Measurements from ENCODE around the gene MSANTD2.

The MSANTD2 gene

DNA sequence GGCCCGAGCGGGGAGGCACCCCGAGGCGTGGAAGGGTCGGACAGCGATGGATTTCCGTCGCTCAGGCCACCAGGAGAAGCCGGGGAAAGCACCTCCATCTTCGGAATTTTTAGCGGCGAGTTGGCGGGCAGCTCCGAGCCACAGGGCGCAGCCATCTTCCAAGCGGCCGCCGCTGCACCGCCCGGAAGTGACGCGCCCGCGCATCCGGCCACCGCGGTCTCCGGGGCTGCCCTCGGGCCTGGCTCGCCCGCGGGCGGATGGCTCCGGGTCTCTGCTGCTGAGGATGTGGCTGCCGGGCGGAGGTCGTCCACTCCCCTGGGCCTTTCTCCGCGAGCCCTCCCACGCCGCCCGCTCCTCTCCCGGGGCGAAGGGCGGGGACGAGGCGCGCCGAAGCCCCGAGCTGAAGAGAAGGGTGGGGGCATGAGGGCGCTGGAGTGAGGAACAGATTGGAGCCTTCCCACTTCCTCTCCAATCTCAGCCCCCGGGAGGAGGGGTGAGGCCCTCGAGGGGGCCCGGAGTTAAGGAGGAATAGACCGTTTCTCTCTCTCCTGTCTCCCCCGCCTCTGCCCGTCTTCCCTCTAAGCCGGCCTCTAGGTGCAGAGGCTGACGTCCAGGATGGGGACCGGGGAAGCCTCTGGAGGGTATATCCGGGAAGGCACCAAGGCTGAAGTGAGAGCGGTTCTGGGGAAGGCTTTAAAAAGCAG, at the start of gene MSANTD2:
TSS of gene MSANTD2 (minus strand) at position 181 of the 704 bp plus-strand sequence. CDS start at position 155, 26 bp downstream.
- peak; percentile 46 to 64 (median 59) for DNase-seq (ENCODE audit: low read depth in 3 of 3)

DNA sequence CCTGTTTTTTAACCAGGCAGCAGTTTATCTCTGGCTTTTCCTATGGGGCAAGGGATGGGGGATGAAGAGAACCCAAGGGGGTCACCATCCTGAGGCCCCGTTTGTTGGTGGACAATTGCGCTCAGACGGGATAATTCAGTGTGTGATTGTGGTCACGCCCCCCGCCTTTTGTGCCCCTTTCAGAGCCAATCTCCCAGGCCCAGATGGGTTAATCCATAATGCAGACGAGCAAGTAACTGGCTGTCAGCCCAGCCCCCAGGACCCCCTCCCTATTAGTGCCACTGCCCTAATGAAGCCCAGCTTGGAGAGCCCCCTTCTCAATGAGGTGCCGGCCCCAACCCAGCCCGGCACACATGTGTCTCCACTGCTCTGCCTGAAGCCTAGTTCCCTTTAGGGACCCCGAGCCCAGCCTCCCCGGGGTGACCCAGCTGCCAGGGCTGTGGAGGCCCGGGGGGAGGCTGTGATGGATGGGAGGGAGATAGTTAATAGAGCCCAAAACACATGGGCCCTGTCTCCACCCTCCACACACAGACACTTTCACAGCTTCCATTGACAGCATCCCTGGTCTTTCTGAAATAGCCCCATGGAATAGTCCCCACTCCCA, 46.0 kb upstream of the MSANTD2 start:
- no peak for DNase-seq (ENCODE audit: low read depth in 3 of 3)

DNA sequence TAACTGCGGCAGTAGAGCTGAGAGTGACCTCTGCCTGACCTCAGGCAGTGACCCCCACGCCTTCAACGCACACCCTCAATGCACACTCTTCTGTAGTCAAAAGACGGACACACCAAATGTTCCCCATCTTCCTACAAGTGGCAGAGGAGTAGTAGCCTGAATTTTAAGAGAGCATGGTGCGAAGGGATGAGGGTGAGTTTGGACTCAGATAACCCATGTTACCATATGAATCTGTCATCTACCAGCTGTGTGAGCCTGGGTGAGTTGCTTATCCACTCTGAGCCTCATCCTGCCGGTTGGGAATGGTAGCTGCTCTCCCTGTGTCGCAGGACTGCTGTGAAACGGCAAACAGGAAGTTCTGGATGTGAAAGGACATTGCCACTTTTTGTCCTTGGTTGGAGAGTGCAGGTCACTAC, 44.5 kb upstream of the MSANTD2 start:
- no peak for DNase-seq (ENCODE audit: low read depth in 3 of 3)

DNA sequence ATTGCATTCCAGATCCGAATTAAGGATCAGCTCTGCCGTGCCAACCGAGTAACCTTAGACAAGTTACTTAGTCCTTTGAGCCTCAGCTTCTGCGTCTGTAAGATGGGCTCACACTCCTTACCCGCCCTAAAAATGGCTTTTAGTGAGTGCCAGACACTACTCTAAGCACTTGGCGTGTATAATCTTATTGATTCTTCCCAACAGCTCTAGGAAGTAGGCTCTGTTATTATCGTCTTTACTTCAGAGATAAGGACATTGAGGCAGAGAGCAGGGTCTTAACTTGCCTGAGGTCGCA, 43.4 kb upstream of the MSANTD2 start:
- no peak for DNase-seq (ENCODE audit: low read depth in 3 of 3)

DNA sequence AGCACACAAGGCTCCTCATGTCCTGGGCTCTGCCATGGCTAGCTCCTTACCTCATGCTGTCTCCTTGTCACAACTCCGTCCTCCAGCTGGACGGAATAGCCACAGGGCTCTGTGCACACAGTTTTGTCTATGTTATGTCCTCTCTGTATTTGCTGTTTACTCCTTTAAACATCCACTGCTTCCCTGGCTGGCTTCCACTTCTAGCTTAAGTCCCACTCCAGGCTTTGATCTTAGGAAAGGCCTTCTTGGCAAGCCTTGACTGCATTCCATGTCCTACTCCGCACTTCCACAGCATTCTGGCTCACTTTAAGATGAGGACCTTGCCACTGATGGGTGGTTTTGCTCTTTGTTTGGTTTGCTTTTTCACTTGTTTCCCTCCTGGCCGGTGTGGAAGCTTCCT, 42.1 kb upstream of the MSANTD2 start:
- DNase-seq (ENCODE audit: low read depth in 3 of 3), result no peak

DNA sequence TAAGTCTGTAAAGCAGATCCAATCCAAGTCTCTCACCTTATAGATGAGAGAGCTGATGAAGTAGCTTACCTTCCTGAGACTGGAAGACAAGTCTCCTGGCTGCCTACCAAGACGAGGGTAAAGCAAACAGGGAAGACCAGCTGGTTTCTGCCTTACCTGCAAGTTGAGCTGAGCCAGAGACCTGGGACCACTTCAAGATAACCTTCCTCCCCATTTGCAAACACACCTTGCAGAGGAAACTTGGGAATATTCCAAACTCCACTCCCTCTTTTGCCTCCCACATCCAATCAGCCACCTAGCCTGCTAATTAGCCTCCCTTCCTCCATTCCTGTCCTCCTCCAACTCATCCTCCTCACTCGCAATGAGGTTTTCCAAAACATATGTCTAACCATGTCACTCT, 41.6 kb upstream of the MSANTD2 start:
- DNase-seq (ENCODE audit: low read depth in 3 of 3), result no peak

DNA sequence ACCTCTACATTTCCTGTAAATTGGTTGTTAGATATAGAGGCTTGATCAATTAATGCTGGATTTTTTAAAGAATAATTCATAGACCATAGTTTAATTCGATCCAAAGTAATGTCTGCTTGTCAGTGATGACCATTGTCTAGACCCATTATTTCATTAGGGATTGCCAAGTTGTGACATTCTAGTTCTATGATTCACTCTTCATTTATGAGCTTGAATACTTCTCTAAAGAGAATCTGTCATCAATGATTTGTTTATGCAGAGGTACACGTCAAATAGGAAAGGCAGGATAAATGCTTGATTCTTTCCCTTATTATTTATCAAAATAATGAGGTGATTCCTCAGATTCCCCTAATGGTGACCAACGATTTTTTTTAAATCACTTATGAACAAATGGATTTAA, 41.0 kb upstream of the MSANTD2 start:
- no peak for DNase-seq (ENCODE audit: low read depth in 3 of 3)

DNA sequence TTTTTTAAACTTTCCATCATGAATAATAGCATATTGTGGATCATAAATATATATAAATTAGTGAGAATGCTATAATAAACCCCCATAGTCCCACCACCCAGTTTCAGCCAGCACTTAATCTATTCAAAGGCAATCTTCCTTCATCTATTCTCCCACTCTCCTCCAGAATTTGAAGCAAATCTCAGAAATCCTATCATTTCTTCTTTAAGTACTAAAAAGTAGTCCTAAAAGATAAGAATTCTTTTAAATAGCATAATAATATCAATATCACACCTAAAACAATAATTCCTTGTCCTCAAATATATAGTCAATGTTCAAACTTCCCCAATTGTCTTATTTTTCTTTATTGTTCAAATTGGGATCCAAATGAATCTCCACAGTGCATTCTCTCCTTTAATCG, 40.5 kb upstream of the MSANTD2 start:
- no peak for DNase-seq (ENCODE audit: low read depth in 3 of 3)

DNA sequence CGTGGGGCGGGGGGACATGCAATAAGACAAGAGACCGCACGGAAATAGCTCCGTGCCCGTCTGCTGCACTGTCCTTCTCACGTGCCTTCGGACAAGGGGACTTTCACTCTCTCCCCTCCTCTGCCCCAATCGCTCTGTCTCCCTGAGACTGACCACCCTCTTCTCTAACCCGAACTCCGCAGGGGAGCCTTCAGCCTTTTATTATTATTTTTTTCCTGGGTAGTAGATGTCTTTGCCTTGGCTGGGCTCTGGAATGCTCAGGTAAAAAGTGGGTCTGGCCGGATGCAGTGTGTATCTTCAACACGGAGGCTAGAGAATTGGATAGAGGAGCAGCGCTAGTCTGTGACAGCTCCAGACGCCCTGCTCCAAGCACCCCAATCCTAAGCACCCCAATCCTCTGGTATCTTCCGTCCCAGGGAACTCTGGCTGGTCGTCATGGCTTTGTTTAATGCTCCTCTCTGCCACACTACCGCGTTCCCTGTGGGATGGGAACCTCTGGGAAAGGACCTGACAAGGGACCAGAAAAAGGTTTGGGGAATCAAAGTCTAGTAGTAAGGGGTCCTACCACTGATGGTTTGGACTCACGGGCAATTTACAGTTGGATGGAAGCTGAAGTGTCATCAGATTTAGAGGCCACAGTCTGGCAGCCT, 39.9 kb upstream of the MSANTD2 start:
- no peak for DNase-seq (ENCODE audit: low read depth in 3 of 3)

DNA sequence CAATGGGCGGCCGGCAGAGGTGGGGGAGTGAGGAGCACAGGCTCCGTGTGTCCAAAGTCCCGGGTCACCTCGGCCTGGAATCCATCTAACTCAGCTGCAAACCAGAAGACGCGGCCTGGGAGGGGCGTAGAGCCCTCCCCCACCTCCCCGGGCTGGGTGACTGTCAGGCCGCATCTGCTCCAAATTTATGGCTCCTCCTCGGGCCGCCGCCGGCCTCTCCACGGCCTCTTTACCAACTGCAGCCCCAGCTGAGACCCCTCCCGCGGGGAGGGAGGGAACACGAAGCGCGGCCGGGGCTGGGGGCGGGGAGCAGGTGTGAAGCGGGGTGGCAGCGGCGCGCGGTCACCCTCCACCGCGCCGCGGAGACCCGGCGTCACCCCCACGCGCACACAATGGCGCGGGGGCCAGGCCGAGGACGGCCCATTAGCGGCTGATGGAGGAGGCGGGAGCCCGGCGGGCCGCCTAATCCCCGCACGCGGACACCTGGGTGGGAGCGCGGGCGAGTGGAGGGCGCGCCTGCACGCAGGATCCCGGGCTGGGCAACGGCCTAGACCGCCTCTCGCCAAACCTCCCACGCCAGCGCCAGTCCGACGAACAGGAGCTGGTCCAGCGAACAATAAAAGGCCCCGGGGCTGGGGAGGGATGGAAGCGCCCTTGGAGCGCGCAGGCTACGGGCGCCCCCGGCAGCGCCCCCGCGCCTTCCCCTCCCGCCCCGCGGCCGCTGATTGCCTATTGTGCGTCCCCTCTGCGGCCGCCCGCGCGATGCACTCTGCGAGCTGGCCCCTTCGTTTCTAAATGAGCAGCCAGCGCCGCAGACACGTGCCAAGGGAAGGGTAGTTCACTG, 39.1 kb upstream of the MSANTD2 start:
- no peak for DNase-seq (ENCODE audit: low read depth in 3 of 3)

DNA sequence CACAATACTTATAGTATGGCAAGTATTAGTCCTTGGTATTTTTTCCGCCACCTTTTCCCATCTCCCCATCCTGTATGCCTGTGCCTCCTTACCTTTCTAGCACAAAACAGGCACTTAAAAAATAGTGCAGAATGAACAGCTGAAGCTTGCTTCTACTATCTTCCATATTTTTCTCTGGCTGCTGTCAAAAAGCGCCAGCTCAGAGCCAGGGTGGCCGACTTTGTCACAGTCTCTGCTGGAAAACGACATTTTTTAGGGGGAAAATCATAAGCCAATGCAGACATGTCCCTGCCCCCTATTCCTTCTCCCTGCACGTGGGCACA, 38.6 kb upstream of the MSANTD2 start:
- no peak for DNase-seq (ENCODE audit: low read depth in 3 of 3)

DNA sequence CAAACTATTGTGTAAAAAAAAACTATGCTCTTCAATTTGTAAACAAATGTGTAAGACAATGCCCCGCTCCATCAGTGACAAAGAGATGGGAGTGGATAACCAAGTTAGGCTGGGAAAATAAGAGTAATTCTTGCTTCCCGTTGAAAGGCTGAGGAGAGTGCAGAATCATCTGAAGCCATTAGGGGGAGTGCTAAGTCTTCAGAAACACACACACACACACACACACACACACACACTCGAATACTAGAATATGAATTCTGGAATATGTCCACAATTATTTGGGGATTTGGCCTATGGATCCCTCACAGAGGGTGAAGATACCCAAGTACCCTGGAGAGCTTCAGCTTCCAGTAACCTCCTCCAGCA, 37.3 kb upstream of the MSANTD2 start:
- DNase-seq (ENCODE audit: low read depth in 3 of 3), result no peak

DNA sequence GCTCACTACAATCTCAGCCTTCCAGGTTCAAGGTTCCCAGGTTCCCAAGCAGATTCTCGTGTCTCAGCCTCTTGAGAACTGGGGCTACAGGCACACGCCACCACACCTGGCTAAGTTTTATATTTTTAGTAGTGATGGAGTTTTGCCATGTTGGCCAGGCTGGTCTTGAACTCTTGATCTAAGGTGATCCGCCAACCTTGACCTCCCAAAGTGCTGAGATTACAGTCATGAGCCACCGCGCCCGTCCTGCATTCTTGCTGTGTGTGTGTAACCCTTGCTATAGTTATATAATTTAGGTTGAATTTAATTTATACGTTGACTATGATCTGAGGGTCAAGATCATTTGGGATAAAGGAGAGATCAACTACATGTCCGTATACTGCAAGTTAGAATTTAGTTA, 35.7 kb upstream of the MSANTD2 start:
- DNase-seq (ENCODE audit: low read depth in 3 of 3), result no peak

DNA sequence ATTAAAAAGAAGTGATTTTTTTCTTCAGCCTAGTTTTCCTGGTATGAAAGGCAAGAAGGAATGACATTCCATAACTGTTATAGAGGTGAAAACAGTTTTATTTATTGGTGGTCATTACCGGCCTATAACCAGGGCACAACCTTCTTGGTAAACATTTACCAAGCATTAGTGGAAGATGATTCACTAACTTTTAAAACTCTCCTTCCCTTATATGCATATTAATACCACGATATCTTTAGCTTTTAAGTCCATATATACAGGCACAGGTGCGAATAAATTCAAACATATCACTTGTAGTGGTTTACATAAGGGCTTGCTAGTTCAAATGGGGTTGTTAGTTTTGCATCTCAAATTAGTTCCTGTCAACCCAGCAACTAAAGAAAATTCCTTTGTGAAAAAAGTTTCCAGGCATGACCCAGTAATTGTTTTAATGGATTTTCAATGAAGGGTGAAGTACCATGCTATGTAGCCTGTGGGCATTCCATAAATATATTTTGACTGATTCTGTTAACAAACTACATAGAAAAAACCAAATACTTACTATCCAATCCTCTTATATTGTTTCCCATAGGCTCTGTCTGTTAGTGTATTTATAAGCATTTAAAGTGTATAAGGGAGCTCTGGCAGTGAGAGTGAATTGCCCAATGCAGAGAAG, 34.4 kb upstream of the MSANTD2 start:
- no peak for DNase-seq (ENCODE audit: low read depth in 3 of 3)

DNA sequence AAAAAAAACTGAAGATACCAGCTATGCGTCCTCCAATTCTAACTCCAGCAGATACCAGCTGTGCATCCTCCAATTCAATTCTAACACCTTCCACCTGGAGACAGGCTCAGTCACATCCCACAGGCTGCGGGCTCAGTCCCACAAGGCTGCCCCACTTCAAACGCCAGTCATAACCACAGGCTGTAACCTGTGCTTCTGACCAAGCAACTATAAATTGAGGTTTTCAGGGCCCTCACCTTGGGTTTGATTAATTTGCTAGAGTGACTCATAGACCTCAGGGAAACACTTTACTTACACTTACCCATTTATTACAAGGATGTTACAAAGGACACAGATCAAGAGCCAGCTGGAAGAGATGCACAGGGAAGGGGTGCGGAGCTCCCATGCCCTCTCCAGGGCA, 32.4 kb upstream of the MSANTD2 start:
- DNase-seq (ENCODE audit: low read depth in 3 of 3), result no peak

DNA sequence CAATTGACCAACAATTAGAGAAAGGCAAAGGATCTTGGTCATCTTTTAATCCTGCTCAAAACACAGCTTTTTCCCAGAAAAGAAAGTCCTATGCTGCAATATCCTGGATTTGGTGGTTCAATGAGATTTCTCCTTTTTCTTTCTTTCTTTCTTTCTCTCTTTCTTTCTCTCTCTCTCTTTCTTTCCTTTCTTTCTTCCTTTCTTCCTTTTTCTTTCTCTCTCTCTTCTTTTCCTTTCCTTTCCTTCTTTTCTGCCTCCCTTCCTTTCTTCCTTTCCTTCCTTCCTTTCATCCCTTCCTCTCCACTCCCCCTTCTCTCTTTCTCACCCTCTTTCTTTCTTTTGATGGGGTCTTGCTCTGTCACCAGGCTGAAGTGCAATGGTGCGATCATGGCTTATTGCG, 31.7 kb upstream of the MSANTD2 start:
- no peak for DNase-seq (ENCODE audit: low read depth in 3 of 3)

DNA sequence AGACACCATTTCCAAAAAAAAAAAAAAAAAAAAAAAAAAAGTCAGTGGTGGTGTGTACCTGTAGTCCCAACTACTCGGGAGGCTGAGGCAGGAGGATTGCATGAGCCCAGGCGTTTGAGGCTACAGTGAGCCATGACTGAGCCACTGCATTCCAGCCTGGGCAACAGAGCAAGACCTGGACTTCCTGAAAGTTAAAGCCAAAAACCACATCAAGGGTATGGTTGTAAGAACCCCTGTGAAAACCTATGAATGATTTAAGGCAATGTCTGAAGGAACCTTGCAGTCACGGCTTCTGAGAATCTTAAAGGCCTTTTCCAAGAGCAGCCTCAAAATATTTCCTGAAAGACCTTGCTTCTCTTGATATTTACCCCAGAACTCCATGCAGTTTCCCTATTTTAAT, 30.5 kb upstream of the MSANTD2 start:
- no peak for DNase-seq (ENCODE audit: low read depth in 3 of 3)

DNA sequence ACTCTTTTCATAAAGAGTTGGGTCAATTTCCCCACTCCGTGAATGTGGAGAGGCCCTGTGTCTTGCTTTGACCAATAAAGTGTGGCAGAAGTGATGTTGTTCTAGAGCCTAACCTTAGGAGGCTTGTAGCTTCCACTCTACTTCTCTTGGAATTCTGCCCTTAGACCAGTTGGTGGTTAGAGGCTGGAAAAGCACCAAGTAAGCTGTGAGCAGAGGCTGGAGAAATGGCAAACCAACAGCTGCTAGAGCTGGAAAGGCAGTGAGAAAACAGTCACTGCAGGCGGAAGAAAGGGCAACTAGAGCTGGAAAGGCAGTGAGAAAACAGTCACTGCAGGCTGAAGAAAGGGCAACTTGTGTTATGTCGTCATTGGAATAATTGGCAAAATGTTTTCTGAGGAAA, 29.8 kb upstream of the MSANTD2 start:
- no peak for DNase-seq (ENCODE audit: low read depth in 3 of 3)

DNA sequence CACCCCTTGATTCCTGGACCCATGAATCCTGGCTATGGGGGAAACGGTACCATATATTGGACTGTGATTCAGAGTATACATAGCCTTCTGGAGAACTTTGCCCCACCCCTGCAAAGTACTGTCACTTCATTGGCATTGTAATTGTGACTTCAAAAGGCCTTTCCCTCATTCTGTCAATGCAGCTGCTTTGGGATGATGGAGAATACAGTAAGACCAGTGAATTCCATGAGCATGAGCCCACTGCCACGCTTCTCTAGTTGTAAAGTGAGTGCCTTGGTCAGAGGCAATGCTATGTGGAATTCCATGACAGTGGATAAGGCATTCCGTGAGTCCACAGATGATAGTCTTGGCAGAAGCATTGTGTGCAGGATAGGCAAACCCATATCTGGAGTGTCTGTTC, 25.7 kb upstream of the MSANTD2 start:
- DNase-seq (ENCODE audit: low read depth in 3 of 3), result no peak

DNA sequence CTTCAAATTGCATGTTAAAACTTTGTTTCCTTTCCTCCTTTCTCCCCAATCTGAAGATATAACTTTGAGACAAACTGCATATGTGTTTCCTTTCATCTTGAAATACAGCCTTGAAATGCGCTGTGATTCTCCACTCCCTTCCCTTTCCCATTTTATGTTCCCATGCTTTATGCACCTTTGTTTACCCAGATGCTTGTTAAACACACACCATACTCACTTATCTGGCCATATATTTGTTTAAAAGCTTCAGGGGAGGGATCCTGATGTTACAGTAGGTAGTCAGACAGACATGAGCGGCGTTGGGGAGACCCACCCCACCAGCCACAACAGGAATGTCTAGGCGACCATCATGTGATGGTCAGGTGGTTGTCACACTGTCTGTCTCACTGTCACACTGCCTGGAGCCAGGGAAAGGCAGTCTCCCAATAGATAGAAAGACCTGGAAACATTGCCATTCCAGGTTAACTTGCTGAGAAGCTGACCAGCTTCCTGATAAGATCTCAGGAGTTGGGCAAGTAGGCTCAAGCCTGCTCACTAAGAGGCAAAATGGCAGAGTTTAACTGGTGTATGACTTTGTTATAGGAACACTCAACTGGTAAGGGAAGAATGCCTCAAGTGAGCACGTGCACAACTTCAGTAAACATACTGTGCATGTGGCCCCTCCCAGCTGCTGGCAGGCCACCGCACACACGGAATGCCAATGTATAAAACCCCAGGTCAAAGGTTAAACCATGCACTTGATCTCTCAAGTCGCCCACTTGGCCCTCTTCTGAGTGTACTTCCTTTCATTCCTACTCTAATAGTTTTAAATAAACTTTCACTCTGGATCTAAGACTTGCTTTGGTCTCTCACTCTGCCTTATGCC, 23.5 kb upstream of the MSANTD2 start:
- DNase-seq (ENCODE audit: low read depth in 3 of 3), result no peak

DNA sequence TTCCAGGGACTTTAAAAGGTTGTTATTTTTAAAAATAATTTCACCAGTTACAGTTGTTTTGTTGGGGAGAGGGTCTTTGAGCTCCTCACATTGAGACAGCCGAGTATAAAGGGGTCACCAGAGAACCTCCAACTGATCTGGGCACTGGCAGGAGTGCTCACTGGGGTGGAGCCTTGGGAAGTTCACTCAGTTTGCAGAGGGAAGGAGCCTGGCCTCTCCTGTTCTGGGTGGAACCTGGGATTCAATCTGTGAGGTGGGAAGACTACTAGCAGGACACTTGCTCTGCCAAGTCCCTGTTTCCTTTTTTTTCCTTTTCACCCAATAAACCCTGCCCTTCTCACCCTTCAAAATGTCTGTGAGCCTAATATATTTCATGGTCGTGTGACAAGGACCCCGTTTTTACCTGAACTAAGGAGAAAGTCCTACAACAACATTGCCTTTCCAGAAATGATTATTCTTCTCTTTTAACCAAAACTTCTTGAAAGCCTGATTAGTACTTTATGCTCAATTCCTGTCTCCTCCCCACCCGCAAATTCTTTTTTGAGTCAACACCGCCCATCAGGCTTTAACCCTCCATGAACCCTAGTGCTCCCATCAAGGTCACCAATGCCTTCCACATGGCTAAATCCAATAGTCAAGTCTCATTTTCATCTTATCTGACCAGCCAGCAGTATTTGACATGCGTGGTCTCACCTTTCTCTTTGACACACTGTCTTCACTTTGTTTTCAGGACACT, 22.0 kb upstream of the MSANTD2 start:
- DNase-seq (ENCODE audit: low read depth in 3 of 3), result no peak

Data from stimulated activated CD4-positive, alpha-beta T cell treated with anti-CD3 and anti-CD28 coated beads, TNF-alpha, amount 100 ng/mL, for 4 hours (primary cell).